ENCODE data around the gene VWF.

Gene VWF

GRCh38 chr12:6080149-6081045 is 44.1 kb downstream of the VWF start:
- Mint-ChIP-seq H3K36me3 (ENCODE audit: low read depth) (no peaks in the 10 kb centered on the region), H3K9me3 (no peaks in the 10 kb centered on the region)

GRCh38 chr12:6078398-6079096 is 45.9 kb downstream of the VWF start:
- no peak for DNase-seq
- peaks cover 61% of the 10 kb centered on the region for H3K4me1 Mint-ChIP-seq
- H3K27me3 Mint-ChIP-seq (ENCODE audit: low read depth, poor library complexity), result peaks cover 3% of the 10 kb centered on the region
- no peak overlapping the region for H3K4me3 Mint-ChIP-seq
- H3K36me3 Mint-ChIP-seq (ENCODE audit: low read depth), result no peaks in the 10 kb centered on the region
- no peak overlapping the region for H3K27ac Mint-ChIP-seq
- TF ChIP-seq CTCF (IDR thresholded peaks at IDR 0.05), result no peak
- no peaks in the 10 kb centered on the region for H3K9me3 Mint-ChIP-seq

More at GRCh38 chr12:6080149-6081045, 44.1 kb downstream of the VWF start:
- no peak for DNase-seq
- Mint-ChIP-seq H3K4me1 (peaks cover 61% of the 10 kb centered on the region), H3K4me3 (no peak overlapping the region), H3K27ac (no peak overlapping the region), H3K27me3 (ENCODE audit: low read depth, poor library complexity) (peaks cover 2% of the 10 kb centered on the region)
- TF ChIP-seq CTCF (IDR thresholded peaks at IDR 0.05), result no peak

- DNase-seq, result no peak
- Mint-ChIP-seq H3K4me1 (peaks cover 59% of the 10 kb centered on the region), H3K27ac (no peak overlapping the region), H3K27me3 (ENCODE audit: low read depth, poor library complexity) (peaks cover 8% of the 10 kb centered on the region), H3K9me3 (no peaks in the 10 kb centered on the region), H3K4me3 (no peak overlapping the region), H3K36me3 (ENCODE audit: low read depth) (no peaks in the 10 kb centered on the region)
- no peak for TF ChIP-seq CTCF (IDR thresholded peaks at IDR 0.05)
Observed at GRCh38 chr12:6077692-6078083, 46.8 kb downstream of the VWF start.

GRCh38 chr12:6076776-6077691 is 47.4 kb downstream of the VWF start:
- no peak for TF ChIP-seq CTCF (IDR thresholded peaks at IDR 0.05)
- Mint-ChIP-seq H3K27ac (no peak overlapping the region), H3K9me3 (no peaks in the 10 kb centered on the region), H3K27me3 (ENCODE audit: low read depth, poor library complexity) (peaks cover 8% of the 10 kb centered on the region), H3K36me3 (ENCODE audit: low read depth) (no peaks in the 10 kb centered on the region), H3K4me1 (peaks cover 60% of the 10 kb centered on the region), H3K4me3 (no peak overlapping the region)
- no peak for DNase-seq

- peaks cover 8% of the 10 kb centered on the region for H3K27me3 Mint-ChIP-seq (ENCODE audit: low read depth, poor library complexity)
- H3K9me3 Mint-ChIP-seq, result no peaks in the 10 kb centered on the region
- peaks cover 67% of the 10 kb centered on the region for H3K4me1 Mint-ChIP-seq
- TF ChIP-seq CTCF (IDR thresholded peaks at IDR 0.05), result no peak
- H3K27ac Mint-ChIP-seq, result no peak overlapping the region
- H3K36me3 Mint-ChIP-seq (ENCODE audit: low read depth), result no peaks in the 10 kb centered on the region
- DNase-seq, result no peak
- H3K4me3 Mint-ChIP-seq, result no peak overlapping the region
Observed at GRCh38 chr12:6076346-6076745, 48.1 kb downstream of the VWF start.

All from nephron progenitor cell (in vitro differentiated cells).